HepG2 (cell line): ENCODE results near the gene ATXN7L2. TPM values are rescaled to one million over a fixed set of nuclear protein-coding genes. Genes with fewer than 3 reads are reported as not detected.

Experiments used
- ATAC-seq: fragments of 200-7000 bp; cut with Tn5 transposase; 3 replicates; pipeline ENCODE4 v1.9.1; 2020; ENCODE audit warnings: mild to moderate bottlenecking, moderate library complexity
- BruUV-seq: library from RNA; stranded (reverse); fragments of 400-500 nt; replicated peaks from 2 replicates; lab custom pipeline; 2021; lab: Mats Ljungman, UMichigan
- CTCF ChIA-PET: fragments of 300-600 bp; formaldehyde crosslinking; extraction: SDS; loops from one replicate; lab custom pipeline; 2021; ENCODE audit warnings: low total read pairs, inconsistent platforms, low intra/inter-chr PET ratio; lab: Yijun Ruan, JAX
- POLR2A ChIA-PET: fragments of 350-600 bp; sonication (Branson Sonifier 250); formaldehyde crosslinking; loops from one replicate; lab custom pipeline; 2020; ENCODE audit warnings: antibody characterized with exemption, inconsistent platforms; lab: Yijun Ruan, JAX
- DNase-seq: peaks from one replicate; pipeline ENCODE4 v3.0.0-alpha.2; 2015; ENCODE audit warnings: low spot score
- FAIRE-seq: peaks from 3 replicates; lab custom pipeline; 2011; peaks lifted over from hg19 to GRCh38; lab: Jason Lieb, UNC
- H2AFZ ChIP-seq: one replicate; pipeline ENCODE4 v1.6.1; 2011; ENCODE audit warnings: low read length, inconsistent platforms
- H3K27ac ChIP-seq: fragments of 300-600 bp; 3 replicates; pipeline ENCODE4 v1.8.0; 2011; ENCODE audit warnings: mixed run types, mild to moderate bottlenecking, mixed read lengths, low read length, inconsistent platforms; ENCODE audit not compliant: insufficient read depth; ENCODE audit errors: extremely low read length
- H3K27me3 ChIP-seq, 2 experiments: fragments of 200-600 bp in 1 of 2; 2 replicates in 1 of 2; 3 replicates in 1 of 2; pipeline versions ENCODE4 v1.6.0 to v1.8.0; 2011; ENCODE audit warnings: low read length in 2 of 2, mild to moderate bottlenecking in 2 of 2, moderate library complexity in 2 of 2, inconsistent platforms in 1 of 2; ENCODE audit not compliant: insufficient read depth in 2 of 2, control insufficient read depth in 1 of 2
- H3K36me3 ChIP-seq, 2 experiments: fragments of 200-600 bp in 1 of 2; replicated peaks in 1 of 2; 2 replicates in 1 of 2; 3 replicates in 1 of 2; pipeline versions ENCODE4 v1.5.1 to v1.8.0; 2011; ENCODE audit warnings: low read length in 2 of 2, inconsistent platforms in 1 of 2; ENCODE audit not compliant: insufficient read depth in 2 of 2, control insufficient read depth in 1 of 2
- H3K4me1 ChIP-seq: 2 replicates; pipeline ENCODE4 v1.5.1; 2012; ENCODE audit warnings: low read length, inconsistent platforms; ENCODE audit not compliant: insufficient read depth
- H3K4me2 ChIP-seq: 2 replicates; pipeline ENCODE4 v1.6.0; 2011; ENCODE audit warnings: low read depth, low read length, inconsistent platforms
- H3K4me3 ChIP-seq, 3 experiments: fragments of 200-600 bp in 1 of 3; sonication (generic), shearing (Covaris generic) in 1 of 3; replicated peaks in 1 of 3; 2 replicates each; pipeline ENCODE4 v1.5.1; 2011 to 2016; ENCODE audit warnings: low read length in 3 of 3, inconsistent platforms in 2 of 3, low read depth in 2 of 3, mild to moderate bottlenecking in 2 of 3, control low read depth in 1 of 3, mixed read lengths in 1 of 3; ENCODE audit not compliant: insufficient read depth in 1 of 3
- H3K79me2 ChIP-seq: one replicate; pipeline ENCODE4 v1.6.1; 2011; ENCODE audit warnings: low read length, inconsistent platforms; ENCODE audit not compliant: insufficient read depth
- H3K9ac ChIP-seq: 2 replicates; pipeline ENCODE4 v1.6.0; 2011; ENCODE audit warnings: mild to moderate bottlenecking, low read depth, low read length, inconsistent platforms; ENCODE audit not compliant: insufficient read depth
- H3K9me3 ChIP-seq: 2 replicates; pipeline ENCODE4 v1.5.1; 2012; ENCODE audit warnings: mild to moderate bottlenecking, low read length
- H4K20me1 ChIP-seq: 2 replicates; pipeline ENCODE4 v1.6.0; 2011; ENCODE audit warnings: inconsistent platforms, mild to moderate bottlenecking, low read length, moderate library complexity; ENCODE audit not compliant: insufficient read depth
- BRCA1 ChIP-seq: sonication (generic); formaldehyde crosslinking; IDR thresholded peaks from 2 replicates; pipeline ENCODE4 v1.4.0; 2020; ENCODE audit warnings: missing genetic modification reagents
- E2F5 ChIP-seq: sonication (generic); formaldehyde crosslinking; conservative IDR thresholded peaks from 2 replicates; pipeline ENCODE4 v1.4.0; 2020; ENCODE audit warnings: missing genetic modification reagents
- ELF4 ChIP-seq: sonication (generic); formaldehyde crosslinking; IDR thresholded peaks from 2 replicates; pipeline ENCODE4 v1.5.0; 2020; ENCODE audit warnings: missing genetic modification reagents, mild to moderate bottlenecking, moderate library complexity, borderline replicate concordance
- HNRNPK ChIP-seq: fragments of 200-400 bp; formaldehyde crosslinking; IDR thresholded peaks from 2 replicates; pipeline ENCODE4 v1.6.1; 2018; ENCODE audit warnings: low read length, low read depth, moderate library complexity, mild to moderate bottlenecking; ENCODE audit not compliant: poor library complexity, severe bottlenecking
- HNRNPL ChIP-seq: fragments of 200-400 bp; formaldehyde crosslinking; IDR thresholded peaks from 2 replicates; pipeline ENCODE4 v1.6.1; 2017; ENCODE audit warnings: mild to moderate bottlenecking, low read depth, low read length
- ISL2 ChIP-seq: sonication (generic); formaldehyde crosslinking; IDR thresholded peaks from 2 replicates; pipeline ENCODE4 v1.5.0; 2020; ENCODE audit warnings: missing genetic modification reagents
- KDM4B ChIP-seq: sonication (generic); formaldehyde crosslinking; IDR thresholded peaks from 2 replicates; pipeline ENCODE4 v1.4.0; 2020; ENCODE audit warnings: missing genetic modification reagents
- MTF2 ChIP-seq: sonication (generic); formaldehyde crosslinking; IDR thresholded peaks from 2 replicates; pipeline ENCODE4 v1.5.0; 2020; ENCODE audit warnings: missing genetic modification reagents, borderline replicate concordance
- NBN ChIP-seq: fragments of 450-650 bp; conservative IDR thresholded peaks from 2 replicates; pipeline ENCODE4 v1.6.1; 2017
- RARA ChIP-seq: IDR thresholded peaks from 2 replicates; pipeline ENCODE4 v1.6.1; 2016; ENCODE audit warnings: missing genetic modification reagents, missing compliant biosample characterization
- SIN3B ChIP-seq: fragments of 150-350 bp; IDR thresholded peaks from 2 replicates; pipeline ENCODE4 v1.6.1; 2014; ENCODE audit warnings: low read length
- SKI ChIP-seq: fragments of 450-650 bp; IDR thresholded peaks from one replicate; pipeline ENCODE4 v1.6.1; 2018; ENCODE audit warnings: mild to moderate bottlenecking; ENCODE audit not compliant: partially characterized antibody
- SP5 ChIP-seq: IDR thresholded peaks from 2 replicates; pipeline ENCODE4 v1.6.1; 2016; ENCODE audit warnings: low read depth, borderline replicate concordance
- ZNF24 ChIP-seq: fragments of 450-650 bp; IDR thresholded peaks from 2 replicates; pipeline ENCODE4 v1.6.1; 2017; ENCODE audit warnings: antibody characterized with exemption, mild to moderate bottlenecking
- ZNF724P ChIP-seq: sonication (generic); formaldehyde crosslinking; IDR thresholded peaks from 2 replicates; pipeline ENCODE4 v1.8.0; 2022; ENCODE audit warnings: missing genetic modification reagents, borderline replicate concordance
- WGBS: methylation state at CpG from one replicate; pipeline ENCODE4 v1.1.6; 2017; ENCODE audit warnings: low lambda C conversion rate; 5-methylcytosine and 5-hydroxymethylcytosine counted together
- in situ Hi-C: cut with HindIII; loops from 2 replicates; pipeline ENCODE4 v1.10.0; 2017; ENCODE audit warnings: low pct_unique_long_range_greater_than_20kb; ENCODE audit not compliant: extremely low pct_ligation_motif_present
- intact Hi-C: fragments of 100-400 bp; cut with micrococcal nuclease; formaldehyde crosslinking; loops from one replicate; pipeline ENCODE4 v1.10.0; 2022; ENCODE audit not compliant: unreplicated experiment
- polyA plus RNA-seq, 8 experiments: library from polyadenylated mRNA; depleted of rRNA in 3 of 8; stranded (reverse) in 7 of 8; unstranded in 1 of 8; fragments of >200 nt; fragmentation: Illumina TruSeq in 4 of 8; extraction: Trizol in 4 of 8; gene quantifications; 2 replicates each; pipeline versions ENCODE4 v1.2.1 to v1.2.3, GENCODE V29; 2011 to 2016; ENCODE audit warnings: low read depth in 4 of 8, missing spikeins in 1 of 8, mixed read lengths in 1 of 8; ENCODE audit not compliant: insufficient read depth in 1 of 8
- total RNA-seq, 5 experiments: library from RNA; depleted of rRNA; stranded (reverse); fragments of >200 nt; fragmentation: Illumina TruSeq; extraction: Trizol; gene quantifications; 2 replicates each; pipeline ENCODE4 v1.2.3, GENCODE V29; 2016; ENCODE audit warnings: low read depth in 1 of 5
- TF ChIP-seq, protein P1 (sequence below): sonication (generic); formaldehyde crosslinking; IDR thresholded peaks from 2 replicates; pipeline ENCODE4 v1.8.1; 2022; ENCODE audit warnings: low read depth, mild to moderate bottlenecking, missing genetic modification reagents
- TF ChIP-seq, protein P2 (sequence below): sonication (generic); formaldehyde crosslinking; IDR thresholded peaks from 2 replicates; pipeline ENCODE4 v1.4.0; 2020; ENCODE audit warnings: mild to moderate bottlenecking, missing genetic modification reagents
- TF ChIP-seq, protein P3 (sequence below): sonication (generic); formaldehyde crosslinking; IDR thresholded peaks from 2 replicates; pipeline ENCODE4 v1.8.1; 2023; ENCODE audit warnings: mild to moderate bottlenecking, inconsistent platforms, moderate library complexity, missing genetic modification reagents, borderline replicate concordance

Gene ATXN7L2
- total and polyA plus RNA-seq, 2 of the 13 experiments (the other 11 are each of a cell fraction or from before 2014, with no cell fraction given): 2.7 to 2.8 TPM

- Histone ChIP-seq H4K20me1 (no peaks in the 10 kb centered on the region), H3K36me3 (no peaks in the 10 kb centered on the region), H3K9me3 (no peaks in the 10 kb centered on the region), H3K4me1 (peaks cover 19% of the 10 kb centered on the region), H3K27ac (no peak overlapping the region), H3K79me2 (no peaks in the 10 kb centered on the region), H3K4me3 (no peak overlapping the region), H3K4me2 (no peak overlapping the region), H3K9ac (no peak overlapping the region), H2AFZ (no peak overlapping the region), H3K27me3 (peaks cover 0 to 61% of the 10 kb centered on the region in 2 experiments; a peak in 4 of 5 replicates)
- in situ Hi-C loops (no loop called here), intact Hi-C loops (no loop called here)
- no TSS peak for BruUV-seq
- 56% methylated on average over 1 of the region's 1 CpG for WGBS
- TF ChIP-seq ZNF724P (CRISPR knock-in tag) (no peak), NBN (no peak), SP5 (no peak), E2F5 (no peak), MTF2 (no peak), SKI (no peak), RARA (CRISPR knock-in tag) (no peak), BRCA1 (CRISPR knock-in tag) (no peak), HNRNPK (no peak), KDM4B (CRISPR knock-in tag) (no peak), ISL2 (no peak), HNRNPL (no peak), ELF4 (CRISPR knock-in tag) (no peak), ZNF24 (no peak), SIN3B (no peak)
- TF ChIP-seq, protein P1, sequence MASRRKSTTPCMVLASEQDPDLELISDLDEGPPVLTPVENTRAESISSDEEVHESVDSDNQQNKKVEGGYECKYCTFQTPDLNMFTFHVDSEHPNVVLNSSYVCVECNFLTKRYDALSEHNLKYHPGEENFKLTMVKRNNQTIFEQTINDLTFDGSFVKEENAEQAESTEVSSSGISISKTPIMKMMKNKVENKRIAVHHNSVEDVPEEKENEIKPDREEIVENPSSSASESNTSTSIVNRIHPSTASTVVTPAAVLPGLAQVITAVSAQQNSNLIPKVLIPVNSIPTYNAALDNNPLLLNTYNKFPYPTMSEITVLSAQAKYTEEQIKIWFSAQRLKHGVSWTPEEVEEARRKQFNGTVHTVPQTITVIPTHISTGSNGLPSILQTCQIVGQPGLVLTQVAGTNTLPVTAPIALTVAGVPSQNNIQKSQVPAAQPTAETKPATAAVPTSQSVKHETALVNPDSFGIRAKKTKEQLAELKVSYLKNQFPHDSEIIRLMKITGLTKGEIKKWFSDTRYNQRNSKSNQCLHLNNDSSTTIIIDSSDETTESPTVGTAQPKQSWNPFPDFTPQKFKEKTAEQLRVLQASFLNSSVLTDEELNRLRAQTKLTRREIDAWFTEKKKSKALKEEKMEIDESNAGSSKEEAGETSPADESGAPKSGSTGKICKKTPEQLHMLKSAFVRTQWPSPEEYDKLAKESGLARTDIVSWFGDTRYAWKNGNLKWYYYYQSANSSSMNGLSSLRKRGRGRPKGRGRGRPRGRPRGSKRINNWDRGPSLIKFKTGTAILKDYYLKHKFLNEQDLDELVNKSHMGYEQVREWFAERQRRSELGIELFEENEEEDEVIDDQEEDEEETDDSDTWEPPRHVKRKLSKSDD (CRISPR knock-in tag): no peak
- TF ChIP-seq, protein P2, sequence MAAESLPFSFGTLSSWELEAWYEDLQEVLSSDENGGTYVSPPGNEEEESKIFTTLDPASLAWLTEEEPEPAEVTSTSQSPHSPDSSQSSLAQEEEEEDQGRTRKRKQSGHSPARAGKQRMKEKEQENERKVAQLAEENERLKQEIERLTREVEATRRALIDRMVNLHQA (CRISPR knock-in tag): no peak
- TF ChIP-seq, protein P3, sequence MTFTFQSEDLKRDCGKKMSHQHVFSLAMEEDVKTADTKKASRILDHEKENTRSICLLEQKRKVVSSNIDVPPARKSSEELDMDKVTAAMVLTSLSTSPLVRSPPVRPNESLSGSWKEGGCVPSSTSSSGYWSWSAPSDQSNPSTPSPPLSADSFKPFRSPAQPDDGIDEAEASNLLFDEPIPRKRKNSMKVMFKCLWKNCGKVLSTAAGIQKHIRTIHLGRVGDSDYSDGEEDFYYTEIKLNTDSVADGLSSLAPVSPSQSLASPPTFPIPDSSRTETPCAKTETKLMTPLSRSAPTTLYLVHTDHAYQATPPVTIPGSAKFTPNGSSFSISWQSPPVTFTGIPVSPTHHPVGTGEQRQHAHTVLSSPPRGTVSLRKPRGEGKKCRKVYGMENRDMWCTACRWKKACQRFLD (CRISPR knock-in tag): no peak
- no peak for FAIRE-seq
- no peak for ATAC-seq
- POLR2A ChIA-PET: no interaction called here
- DNase-seq: no peak
- CTCF ChIA-PET: no interaction called here
Observed at GRCh38 chr1:109468061-109468460, 15.6 kb upstream of the ATXN7L2 start.
